Measurements from ENCODE around the gene HCRTR1. TPM values are rescaled to one million over a fixed set of nuclear protein-coding genes. Genes with fewer than 3 reads are reported as not detected.
A peak's percentile ranks its signal among the peaks of the same experiment; 100 is the strongest.

The HCRTR1 gene
- total and polyA plus RNA-seq, 2 donors (not counting 1 experiment from before 2014, with no cell fraction given) = 0.22 TPM; not detected in 1

- POLR2A ChIA-PET = no interaction called here
- CTCF ChIA-PET = interaction anchor here (1.2 to 1.9 kb wide), 2 partner anchors 23 to 25 kb away, joined by 3 to 10 read pairs; partner anchors contain the start of gene HCRTR1
- no peaks in the 10 kb centered on the region for H4K20me1 ChIP-seq (ENCODE audit: control insufficient read depth, insufficient read depth, low read length, poor library complexity, severe bottlenecking)
- no peak overlapping the region for H3K4me3 ChIP-seq (ENCODE audit: control extremely low read depth in 1 of 5, extremely low read depth in 1 of 5, insufficient read depth in 1 of 5, low read depth in 2 of 5, low read length in 4 of 5)
- ATAC-seq (ENCODE audit: low read depth) = no peak
- intact Hi-C loops (cut with micrococcal nuclease) = no loop called here
- TF ChIP-seq CTCF (IDR thresholded peaks at IDR 0.05) (no peak), EZH2 (IDR thresholded peaks at IDR 0.05; ENCODE audit: borderline replicate concordance, insufficient read depth, low read depth, low read length, poor library complexity, severe bottlenecking) (no peak)
- Mint-ChIP-seq H3K27ac (no peak overlapping the region), H3K27me3 (peaks cover 29% of the 10 kb centered on the region), H3K9me3 (ENCODE audit: insufficient read depth) (no peaks in the 10 kb centered on the region), H3K4me1 (peaks cover 12% of the 10 kb centered on the region), H3K4me3 (no peak overlapping the region)
- H3K9me3 ChIP-seq (ENCODE audit: control extremely low read depth in 1 of 3, control insufficient read depth in 2 of 3, insufficient read depth in 1 of 3, low read length in 2 of 3) = no peaks in the 10 kb centered on the region
- H2AFZ ChIP-seq (ENCODE audit: insufficient read depth, low read depth, low read length, poor library complexity, severe bottlenecking) = no peak overlapping the region
- no peaks in the 10 kb centered on the region for H3K36me3 ChIP-seq (replicated peaks in 1 of 2; ENCODE audit: control extremely low read depth in 1 of 2, control insufficient read depth in 1 of 2, extremely low read depth in 1 of 2, insufficient read depth in 2 of 2, low read length in 1 of 2)
- H3K9ac ChIP-seq (ENCODE audit: low read length) = no peak overlapping the region
- WGBS (ENCODE audit: insufficient coverage) = 42% methylated on average over 3 of the region's 5 CpGs
- DNase-seq = no peak
- no peak overlapping the region for H3K27ac ChIP-seq (ENCODE audit: low read length in 2 of 2)
- no peak overlapping the region for H3K4me2 ChIP-seq (replicated peaks; ENCODE audit: low read depth, low read length, poor library complexity, severe bottlenecking)
- H3K79me2 ChIP-seq (ENCODE audit: control insufficient read depth, insufficient read depth, low read length) = no peaks in the 10 kb centered on the region
- H3K27me3 ChIP-seq (replicated peaks in 1 of 4; ENCODE audit: control extremely low read depth in 1 of 4, control insufficient read depth in 3 of 4, insufficient read depth in 4 of 4, low read length in 3 of 4) = peaks cover 0 to 17% (median 3%) of the 10 kb centered on the region in 4 experiments
- peaks cover 0 to 4% of the 10 kb centered on the region in 2 donors for H3K4me1 ChIP-seq (ENCODE audit: control insufficient read depth in 2 of 2, insufficient read depth in 2 of 2, low read length in 2 of 2)
These were observed 24.3 kb upstream of the HCRTR1 start for GRCh38 chr1:31593136-31593665.

- Mint-ChIP-seq H3K27ac (no peak overlapping the region), H3K4me1 (peaks cover 11% of the 10 kb centered on the region), H3K4me3 (no peak overlapping the region), H3K27me3 (peaks cover 28% of the 10 kb centered on the region), H3K9me3 (ENCODE audit: insufficient read depth) (no peaks in the 10 kb centered on the region)
- Histone ChIP-seq H3K27ac (ENCODE audit: low read length in 2 of 2) (no peak overlapping the region), H2AFZ (ENCODE audit: insufficient read depth, low read depth, low read length, poor library complexity, severe bottlenecking) (no peak overlapping the region), H3K4me3 (ENCODE audit: control extremely low read depth in 1 of 5, extremely low read depth in 1 of 5, insufficient read depth in 1 of 5, low read depth in 2 of 5, low read length in 4 of 5) (no peak overlapping the region), H3K27me3 (replicated peaks in 1 of 4; ENCODE audit: control extremely low read depth in 1 of 4, control insufficient read depth in 3 of 4, insufficient read depth in 4 of 4, low read length in 3 of 4) (peaks cover 0 to 12% (median 2%) of the 10 kb centered on the region in 4 experiments), H3K9me3 (ENCODE audit: control extremely low read depth in 1 of 3, control insufficient read depth in 2 of 3, insufficient read depth in 1 of 3, low read length in 2 of 3) (no peaks in the 10 kb centered on the region), H4K20me1 (ENCODE audit: control insufficient read depth, insufficient read depth, low read length, poor library complexity, severe bottlenecking) (no peaks in the 10 kb centered on the region), H3K79me2 (ENCODE audit: control insufficient read depth, insufficient read depth, low read length) (no peaks in the 10 kb centered on the region), H3K9ac (ENCODE audit: low read length) (no peak overlapping the region), H3K36me3 (replicated peaks in 1 of 2; ENCODE audit: control extremely low read depth in 1 of 2, control insufficient read depth in 1 of 2, extremely low read depth in 1 of 2, insufficient read depth in 2 of 2, low read length in 1 of 2) (no peaks in the 10 kb centered on the region), H3K4me2 (replicated peaks; ENCODE audit: low read depth, low read length, poor library complexity, severe bottlenecking) (no peak overlapping the region), H3K4me1 (ENCODE audit: control insufficient read depth in 2 of 2, insufficient read depth in 2 of 2, low read length in 2 of 2) (no peaks in the 10 kb centered on the region)
- ATAC-seq (ENCODE audit: low read depth) (peak; percentile 81), DNase-seq (peak; percentile 75)
- intact Hi-C loops (cut with micrococcal nuclease) = loop anchor here (1.0 kb wide), 1 partner anchor 24 kb away; no protein-coding TSS in a partner anchor
- TF ChIP-seq EZH2 (IDR thresholded peaks at IDR 0.05; ENCODE audit: borderline replicate concordance, insufficient read depth, low read depth, low read length, poor library complexity, severe bottlenecking) (no peak), CTCF (IDR thresholded peaks at IDR 0.05) (peak; percentile 65)
- POLR2A ChIA-PET = no interaction called here
- 45% methylated on average over 8 of the region's 10 CpGs for WGBS (ENCODE audit: insufficient coverage)
- CTCF ChIA-PET = interaction anchor here (1.0 to 1.9 kb wide), 3 partner anchors 23 to 31 kb away, joined by 3 to 10 read pairs (median 4); partner anchors contain the start of gene HCRTR1
These were observed 23.5 kb upstream of the HCRTR1 start for GRCh38 chr1:31593770-31594632.

Measured in B cell (primary cell).